KOPT-K1 (cell line): ENCODE data around the gene DENND1B.
"Not testable (repeated sequence)": the region's sequence is repeated elsewhere in the genome, so short reads cannot be mapped to it uniquely, and the experiment has no call there.

ENCODE experiments used
- H3K27ac ChIP-seq: fragments of 200-600 bp; sonication (generic); 2 replicates; pipeline ENCODE4 v1.5.1; 2016; ENCODE audit warnings: antibody characterized with exemption, mild to moderate bottlenecking, low read depth, low read length; ENCODE audit not compliant: poor library complexity, severe bottlenecking
- H3K36me3 ChIP-seq: fragments of 200-600 bp; sonication (generic); 2 replicates; pipeline ENCODE4 v1.5.1; 2017; ENCODE audit warnings: antibody characterized with exemption, mild to moderate bottlenecking, low read length, moderate library complexity; ENCODE audit not compliant: insufficient read depth
- H3K9me3 ChIP-seq: fragments of 200-600 bp; sonication (generic); 2 replicates; pipeline ENCODE4 v1.5.1; 2017; ENCODE audit warnings: antibody characterized with exemption, low read length, mild to moderate bottlenecking; ENCODE audit not compliant: insufficient read depth, poor library complexity, severe bottlenecking

The DENND1B gene

GRCh38 chr1:197619008-197619640, 156.2 kb downstream of the DENND1B start:
- no peak overlapping the region for H3K27ac ChIP-seq
- no peaks in the 10 kb centered on the region for H3K9me3 ChIP-seq
- H3K36me3 ChIP-seq = peaks cover 30% of the 10 kb centered on the region

GRCh38 chr1:197618061-197618460, 157.2 kb downstream of the DENND1B start:
- Histone ChIP-seq H3K36me3 (peaks cover 31% of the 10 kb centered on the region), H3K27ac (no peak overlapping the region), H3K9me3 (no peaks in the 10 kb centered on the region)

GRCh38 chr1:197615693-197616011, 159.6 kb downstream of the DENND1B start:
- H3K36me3 ChIP-seq = peaks cover 35% of the 10 kb centered on the region
- H3K27ac ChIP-seq = no peak overlapping the region
- H3K9me3 ChIP-seq = no peaks in the 10 kb centered on the region

GRCh38 chr1:197614916-197615692, 160.2 kb downstream of the DENND1B start:
- no peaks in the 10 kb centered on the region for H3K9me3 ChIP-seq
- peaks cover 35% of the 10 kb centered on the region for H3K36me3 ChIP-seq
- no peak overlapping the region for H3K27ac ChIP-seq

- peaks cover 7% of the 10 kb centered on the region; the same call in 1 of the 2 replicates for H3K36me3 ChIP-seq
- H3K9me3 ChIP-seq = no peaks in the 10 kb centered on the region
- no peak overlapping the region for H3K27ac ChIP-seq
These were observed 169.0 kb downstream of the DENND1B start for GRCh38 chr1:197606168-197606845.

- Histone ChIP-seq H3K36me3 (peaks cover 4% of the 10 kb centered on the region; the same call in 1 of the 2 replicates), H3K9me3 (no peaks in the 10 kb centered on the region), H3K27ac (no peak overlapping the region)
These were observed 171.0 kb downstream of the DENND1B start for GRCh38 chr1:197604302-197604701.

- H3K9me3 ChIP-seq = no peaks in the 10 kb centered on the region
- peak overlapping the region; percentile 50 for H3K27ac ChIP-seq
- H3K36me3 ChIP-seq = no peaks in the 10 kb centered on the region
These were observed 174.5 kb downstream of the DENND1B start for GRCh38 chr1:197600751-197601150.

GRCh38 chr1:197599789-197600188, 175.5 kb downstream of the DENND1B start:
- no peaks in the 10 kb centered on the region for H3K36me3 ChIP-seq
- no peak overlapping the region for H3K27ac ChIP-seq
- no peaks in the 10 kb centered on the region for H3K9me3 ChIP-seq

GRCh38 chr1:197598935-197599334, 176.3 kb downstream of the DENND1B start:
- Histone ChIP-seq H3K36me3 (no peaks in the 10 kb centered on the region), H3K27ac (no peak overlapping the region), H3K9me3 (no peaks in the 10 kb centered on the region)

- no peaks in the 10 kb centered on the region for H3K9me3 ChIP-seq
- peaks cover 22% of the 10 kb centered on the region for H3K36me3 ChIP-seq
- H3K27ac ChIP-seq = peak overlapping the region; percentile 58
These were observed 179.9 kb downstream of the DENND1B start for GRCh38 chr1:197595304-197595904.

GRCh38 chr1:197590687-197591086, 184.6 kb downstream of the DENND1B start:
- no peak overlapping the region for H3K27ac ChIP-seq
- no peaks in the 10 kb centered on the region for H3K9me3 ChIP-seq
- H3K36me3 ChIP-seq = peaks cover 40% of the 10 kb centered on the region

GRCh38 chr1:197585809-197586208, 189.5 kb downstream of the DENND1B start:
- Histone ChIP-seq H3K9me3 (no peaks in the 10 kb centered on the region), H3K27ac (no peak overlapping the region)

GRCh38 chr1:197577580-197577979, 197.7 kb downstream of the DENND1B start:
- H3K27ac ChIP-seq = no peak overlapping the region
- peaks cover 50% of the 10 kb centered on the region for H3K36me3 ChIP-seq
- H3K9me3 ChIP-seq = peaks cover 10% of the 10 kb centered on the region

More at GRCh38 chr1:197585809-197586208, 189.5 kb downstream of the DENND1B start:
- H3K36me3 ChIP-seq = peaks cover 44% of the 10 kb centered on the region

- H3K9me3 ChIP-seq, H3K27ac ChIP-seq: not testable (repeated sequence)
- peaks cover 52% of the 10 kb centered on the region for H3K36me3 ChIP-seq
These were observed 199.7 kb downstream of the DENND1B start for GRCh38 chr1:197575531-197575930.

GRCh38 chr1:197572169-197572568, 203.1 kb downstream of the DENND1B start:
- no peak overlapping the region for H3K27ac ChIP-seq
- H3K9me3 ChIP-seq = peaks cover 27% of the 10 kb centered on the region
- peaks cover 53% of the 10 kb centered on the region for H3K36me3 ChIP-seq
